ENCODE data around the gene LMO2.
A peak's percentile ranks its signal among the peaks of the same experiment; 100 is the strongest.
"Not testable (repeated sequence)": the region's sequence is repeated elsewhere in the genome, so short reads cannot be mapped to it uniquely, and the experiment has no call there.

LMO2 gene

DNA sequence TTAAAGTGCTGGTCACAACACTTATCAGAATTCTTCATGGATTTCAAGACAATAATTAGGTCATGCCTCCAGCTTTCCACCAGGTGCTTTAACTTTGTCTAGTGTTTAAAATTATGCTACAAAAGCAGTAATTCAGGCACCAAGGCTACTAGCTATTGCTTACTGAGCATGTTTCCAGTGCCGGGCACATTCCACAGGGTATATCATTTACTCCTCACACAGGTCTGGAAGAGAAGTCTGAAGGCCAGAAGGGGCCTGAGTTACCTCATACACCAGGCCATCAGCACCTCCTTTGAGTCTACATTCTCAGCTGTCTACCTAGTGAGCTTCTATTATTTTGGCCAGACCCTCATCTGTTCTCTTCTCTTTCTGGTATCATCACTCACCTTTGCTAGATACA, 41.7 kb upstream of the LMO2 start:
- TF ChIP-seq, protein P1, sequence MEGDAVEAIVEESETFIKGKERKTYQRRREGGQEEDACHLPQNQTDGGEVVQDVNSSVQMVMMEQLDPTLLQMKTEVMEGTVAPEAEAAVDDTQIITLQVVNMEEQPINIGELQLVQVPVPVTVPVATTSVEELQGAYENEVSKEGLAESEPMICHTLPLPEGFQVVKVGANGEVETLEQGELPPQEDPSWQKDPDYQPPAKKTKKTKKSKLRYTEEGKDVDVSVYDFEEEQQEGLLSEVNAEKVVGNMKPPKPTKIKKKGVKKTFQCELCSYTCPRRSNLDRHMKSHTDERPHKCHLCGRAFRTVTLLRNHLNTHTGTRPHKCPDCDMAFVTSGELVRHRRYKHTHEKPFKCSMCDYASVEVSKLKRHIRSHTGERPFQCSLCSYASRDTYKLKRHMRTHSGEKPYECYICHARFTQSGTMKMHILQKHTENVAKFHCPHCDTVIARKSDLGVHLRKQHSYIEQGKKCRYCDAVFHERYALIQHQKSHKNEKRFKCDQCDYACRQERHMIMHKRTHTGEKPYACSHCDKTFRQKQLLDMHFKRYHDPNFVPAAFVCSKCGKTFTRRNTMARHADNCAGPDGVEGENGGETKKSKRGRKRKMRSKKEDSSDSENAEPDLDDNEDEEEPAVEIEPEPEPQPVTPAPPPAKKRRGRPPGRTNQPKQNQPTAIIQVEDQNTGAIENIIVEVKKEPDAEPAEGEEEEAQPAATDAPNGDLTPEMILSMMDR (IDR thresholded peaks at IDR 0.05; ENCODE audit: control insufficient read depth, extremely low read depth, insufficient read depth), result no peak
- DNase-seq (ENCODE audit: low read depth), result no peak

DNA sequence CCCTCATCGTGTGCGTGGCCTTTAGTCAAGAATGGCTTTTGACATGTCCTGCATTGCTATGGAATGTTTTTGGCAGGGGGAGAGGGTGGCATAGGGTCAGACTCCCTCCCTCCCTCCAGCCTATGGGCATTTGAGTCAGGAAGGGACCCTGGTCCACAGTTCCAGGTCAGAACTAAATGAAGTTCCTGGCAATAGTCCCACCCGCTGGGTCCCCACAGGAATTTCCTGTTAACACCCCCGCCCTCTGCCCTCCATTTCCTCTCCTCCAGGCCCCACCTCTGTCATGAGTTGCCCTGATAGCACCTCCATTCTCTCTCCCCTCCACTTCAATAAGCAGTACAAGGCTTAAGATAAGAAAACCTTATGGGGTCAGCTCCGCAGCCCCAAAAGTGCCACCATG, 40.8 kb upstream of the LMO2 start:
- TF ChIP-seq, protein P1 (IDR thresholded peaks at IDR 0.05; ENCODE audit: control insufficient read depth, extremely low read depth, insufficient read depth), result no peak
- no peak for DNase-seq (ENCODE audit: low read depth)
- H3K4me3 ChIP-seq (ENCODE audit: low read depth, low read length), result no peak overlapping the region

More for the DNA sequence above, 41.7 kb upstream of the LMO2 start:
- no peak overlapping the region for H3K4me3 ChIP-seq (ENCODE audit: low read depth, low read length)

DNA sequence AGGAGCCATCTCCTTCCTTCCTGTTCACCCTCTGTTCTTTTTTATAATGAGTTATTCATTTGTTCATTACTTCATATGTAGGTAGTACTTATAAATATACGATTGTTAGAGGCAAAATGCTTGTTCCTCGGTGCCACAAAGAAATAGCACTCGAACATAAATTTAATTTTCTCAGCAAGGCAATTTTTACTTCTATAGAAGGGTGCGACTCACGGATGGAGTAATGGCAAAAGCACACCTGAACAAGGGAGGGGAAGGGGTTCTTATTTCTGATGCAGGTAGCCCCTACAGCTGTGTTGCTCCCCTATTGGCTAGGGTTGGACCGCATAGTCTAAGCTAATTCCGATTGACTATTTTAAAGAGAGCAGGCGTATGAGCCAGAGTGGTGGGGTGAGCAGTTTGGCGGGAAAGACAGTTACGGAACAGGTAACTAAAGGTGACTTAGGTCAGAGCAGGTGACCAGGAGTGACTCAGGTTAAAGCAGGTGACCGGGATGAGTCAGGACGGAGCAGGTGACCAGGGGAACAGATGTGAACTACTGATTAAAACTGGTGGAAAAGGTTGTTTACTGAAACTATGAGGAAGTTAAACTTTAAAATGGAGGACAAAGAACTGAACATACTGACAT, 40.0 kb upstream of the LMO2 start:
- DNase-seq (ENCODE audit: low read depth), result peak; percentile 1
- not testable (repeated sequence) for H3K4me3 ChIP-seq (ENCODE audit: low read depth, low read length)

DNA sequence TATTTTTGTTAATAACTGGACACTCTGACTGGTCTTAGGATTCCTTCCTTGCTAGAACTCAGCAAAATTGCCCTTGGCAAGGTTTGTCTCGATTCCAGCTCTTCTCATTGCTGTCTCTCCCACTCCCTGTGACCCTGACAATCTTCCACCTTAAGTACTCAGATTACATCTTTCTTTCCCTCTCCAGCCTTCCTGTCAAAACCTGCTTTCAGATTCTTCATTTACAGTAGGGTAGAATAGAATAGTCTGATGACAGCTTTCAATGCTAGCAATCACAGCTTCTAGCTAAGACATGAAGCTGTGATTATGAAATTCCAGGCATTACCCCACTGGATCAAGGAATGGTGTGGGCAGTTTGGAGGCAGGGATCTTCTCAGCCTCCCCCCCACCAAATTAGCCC, 39.2 kb upstream of the LMO2 start:
- no peak for DNase-seq (ENCODE audit: low read depth)
- TF ChIP-seq, protein P1 (IDR thresholded peaks at IDR 0.05; ENCODE audit: control insufficient read depth, extremely low read depth, insufficient read depth), result no peak
- H3K4me3 ChIP-seq (ENCODE audit: low read depth, low read length), result no peak overlapping the region

DNA sequence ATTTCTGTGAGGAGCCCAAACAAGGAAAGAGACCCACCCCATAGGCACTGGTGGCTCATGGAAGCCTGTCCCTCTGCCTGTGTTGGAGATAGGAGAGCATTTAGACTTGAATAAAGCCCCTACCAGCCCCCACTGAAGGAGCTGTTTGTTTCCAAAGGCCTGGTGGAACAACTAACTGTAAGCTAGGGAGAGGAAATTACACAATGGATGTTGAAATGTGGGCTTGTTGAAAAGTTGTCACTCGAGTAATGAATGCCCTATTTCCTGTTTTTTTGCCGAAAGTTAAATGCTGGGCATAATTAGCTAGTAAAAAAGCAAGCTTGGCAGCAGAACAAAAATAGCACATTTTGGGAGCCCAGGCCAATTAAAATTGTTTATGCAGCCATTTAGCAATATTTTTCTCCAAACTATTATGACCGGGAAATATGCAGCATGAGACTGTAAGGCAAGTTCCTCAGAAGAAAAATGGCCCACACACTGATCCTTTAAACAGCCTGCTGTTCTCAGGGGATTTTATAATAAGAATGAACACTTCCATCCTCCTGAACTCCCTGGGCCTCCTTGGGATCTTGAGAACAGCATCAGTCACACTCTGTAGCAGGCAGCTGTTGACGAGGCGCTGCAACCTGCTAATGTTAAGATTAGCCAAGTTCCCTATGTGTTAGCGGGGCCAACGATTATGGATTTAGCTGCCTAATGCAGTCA, 38.6 kb upstream of the LMO2 start:
- TF ChIP-seq, protein P1 (IDR thresholded peaks at IDR 0.05; ENCODE audit: control insufficient read depth, extremely low read depth, insufficient read depth), result no peak
- no peak for DNase-seq (ENCODE audit: low read depth)
- H3K4me3 ChIP-seq (ENCODE audit: low read depth, low read length), result no peak overlapping the region

DNA sequence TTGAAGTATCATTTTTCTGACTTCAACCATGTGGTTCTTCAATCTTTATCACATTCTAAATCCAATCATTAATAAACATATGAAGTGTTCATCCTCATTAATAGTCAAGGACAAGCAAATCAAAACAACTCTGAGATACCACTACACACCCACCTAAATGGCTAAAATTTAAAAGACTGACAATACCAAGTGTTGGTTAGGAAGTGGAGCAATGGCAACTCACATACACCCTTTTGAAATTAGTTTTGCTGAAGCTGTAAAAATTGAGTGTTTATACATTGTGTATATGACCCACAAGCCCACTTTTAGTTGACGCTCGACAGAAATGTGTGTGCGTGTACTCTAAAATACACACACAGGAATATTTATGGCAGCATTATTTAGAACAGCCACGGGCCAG, 36.7 kb upstream of the LMO2 start:
- TF ChIP-seq, protein P1 (IDR thresholded peaks at IDR 0.05; ENCODE audit: control insufficient read depth, extremely low read depth, insufficient read depth), result no peak
- DNase-seq (ENCODE audit: low read depth), result no peak
- H3K4me3 ChIP-seq (ENCODE audit: low read depth, low read length), result no peak overlapping the region

DNA sequence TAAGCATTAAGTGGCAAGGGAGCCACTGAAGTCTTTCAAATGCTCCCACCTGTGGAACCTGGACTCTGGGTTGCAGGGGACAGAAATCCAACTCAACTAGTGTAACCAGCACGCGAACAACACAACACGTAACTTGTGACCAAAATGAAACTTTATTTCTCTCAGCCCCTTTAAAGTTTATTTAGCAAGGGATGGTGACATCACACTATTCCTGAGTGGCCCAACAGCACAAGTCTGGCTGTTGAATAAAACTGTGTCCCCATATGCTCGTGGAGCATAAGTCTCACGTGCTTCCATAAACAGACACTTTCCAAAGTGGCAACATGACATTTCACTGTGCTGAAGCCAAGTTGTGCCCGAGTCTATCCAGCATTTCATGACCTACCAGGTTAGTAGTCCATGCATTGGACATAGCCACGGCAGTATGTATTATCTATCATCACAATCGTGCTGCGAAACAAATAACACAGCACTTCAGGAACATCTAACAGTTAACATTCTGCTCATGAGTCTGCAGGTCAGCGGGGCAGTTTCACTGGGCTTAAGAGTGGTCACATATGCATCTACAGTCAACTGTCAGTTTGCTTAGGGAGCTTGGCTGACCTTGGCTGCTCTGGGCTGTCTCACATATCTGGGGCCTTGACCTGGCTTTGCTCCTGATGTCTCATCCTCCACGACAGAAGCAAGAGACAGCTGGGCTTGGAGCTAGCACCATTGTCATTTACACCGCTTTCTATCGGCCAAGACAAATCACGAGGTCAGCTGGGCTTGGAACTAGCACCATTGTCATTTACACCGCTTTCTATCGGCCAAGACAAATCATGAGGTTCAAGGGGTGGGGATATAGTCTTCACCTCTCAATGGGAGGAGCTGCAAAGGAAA, 35.0 kb upstream of the LMO2 start:
- TF ChIP-seq, protein P1 (IDR thresholded peaks at IDR 0.05; ENCODE audit: control insufficient read depth, extremely low read depth, insufficient read depth), result no peak
- no peak overlapping the region for H3K4me3 ChIP-seq (ENCODE audit: low read depth, low read length)
- no peak for DNase-seq (ENCODE audit: low read depth)

Data from LNCaP clone FGC (cell line).